ENCODE results near the gene B3GLCT. TPM values are rescaled to one million over a fixed set of nuclear protein-coding genes. Genes with fewer than 3 reads are reported as not detected.

Gene B3GLCT
- polyA plus RNA-seq, 1 donor from 2014 or later, result 8.2 TPM

GRCh38 chr13:31346891-31347290 lies 147.1 kb downstream of the B3GLCT start:
- H2AFZ ChIP-seq (ENCODE audit: low read depth, low read length), result no peak overlapping the region
- H3K9me2 ChIP-seq (ENCODE audit: insufficient read depth, low read length), result no peaks in the 10 kb centered on the region
- no peak overlapping the region for H3K27ac ChIP-seq (ENCODE audit: low read length)
- no peak overlapping the region for H3K4me2 ChIP-seq (ENCODE audit: low read length)
- H3K9ac ChIP-seq (ENCODE audit: low read length), result no peak overlapping the region
- H3K9me3 ChIP-seq (ENCODE audit: low read length), result no peaks in the 10 kb centered on the region
- no peaks in the 10 kb centered on the region for H3K36me3 ChIP-seq (ENCODE audit: insufficient read depth, low read length)
- no peaks in the 10 kb centered on the region for H3K79me2 ChIP-seq (replicated peaks; ENCODE audit: insufficient read depth, low read length)
- TF ChIP-seq EP300 (conservative IDR thresholded peaks at IDR 0.05; ENCODE audit: poor library complexity, severe bottlenecking) (no peak), POLR2AphosphoS5 (IDR thresholded peaks at IDR 0.05) (no peak), RAD21 (conservative IDR thresholded peaks at IDR 0.05) (no peak), EZH2 (IDR thresholded peaks at IDR 0.05; ENCODE audit: borderline replicate concordance, insufficient read depth, low read length, poor library complexity, severe bottlenecking) (no peak), TAF1 (IDR thresholded peaks at IDR 0.05; ENCODE audit: low read depth) (no peak), CTCF (IDR thresholded peaks at IDR 0.05; ENCODE audit: poor library complexity, severe bottlenecking) (no peak), MXI1 (conservative IDR thresholded peaks at IDR 0.05; ENCODE audit: poor library complexity, severe bottlenecking) (no peak), SMC3 (conservative IDR thresholded peaks at IDR 0.05; ENCODE audit: poor library complexity) (no peak), REST (IDR thresholded peaks at IDR 0.05; ENCODE audit: borderline replicate concordance) (no peak)
- H3K4me3 ChIP-seq (ENCODE audit: low read length), result no peak overlapping the region
- no peaks in the 10 kb centered on the region for H4K20me1 ChIP-seq (ENCODE audit: insufficient read depth)
- H3K27me3 ChIP-seq (ENCODE audit: insufficient read depth, low read depth, low read length), result no peaks in the 10 kb centered on the region
- no peaks in the 10 kb centered on the region for H3F3A ChIP-seq (ENCODE audit: insufficient read depth, low read length, poor library complexity, severe bottlenecking)

- Histone ChIP-seq H2AFZ (ENCODE audit: low read depth, low read length) (no peak overlapping the region), H4K20me1 (ENCODE audit: insufficient read depth) (no peaks in the 10 kb centered on the region), H3K36me3 (ENCODE audit: insufficient read depth, low read length) (no peaks in the 10 kb centered on the region), H3K9me2 (ENCODE audit: insufficient read depth, low read length) (no peaks in the 10 kb centered on the region), H3K4me2 (ENCODE audit: low read length) (no peak overlapping the region), H3K4me3 (ENCODE audit: low read length) (no peak overlapping the region), H3F3A (ENCODE audit: insufficient read depth, low read length, poor library complexity, severe bottlenecking) (no peaks in the 10 kb centered on the region), H3K79me2 (replicated peaks; ENCODE audit: insufficient read depth, low read length) (no peaks in the 10 kb centered on the region), H3K9me3 (ENCODE audit: low read length) (no peaks in the 10 kb centered on the region), H3K27ac (ENCODE audit: low read length) (no peak overlapping the region), H3K9ac (ENCODE audit: low read length) (no peak overlapping the region), H3K27me3 (ENCODE audit: insufficient read depth, low read depth, low read length) (no peaks in the 10 kb centered on the region)
- TF ChIP-seq MXI1 (conservative IDR thresholded peaks at IDR 0.05; ENCODE audit: poor library complexity, severe bottlenecking), result no peak
- no peak for TF ChIP-seq RAD21 (conservative IDR thresholded peaks at IDR 0.05)
- TF ChIP-seq EP300 (conservative IDR thresholded peaks at IDR 0.05; ENCODE audit: poor library complexity, severe bottlenecking), result no peak
- no peak for TF ChIP-seq EZH2 (IDR thresholded peaks at IDR 0.05; ENCODE audit: borderline replicate concordance, insufficient read depth, low read length, poor library complexity, severe bottlenecking)
- TF ChIP-seq SMC3 (conservative IDR thresholded peaks at IDR 0.05; ENCODE audit: poor library complexity), result no peak
- no peak for TF ChIP-seq REST (IDR thresholded peaks at IDR 0.05; ENCODE audit: borderline replicate concordance)
- TF ChIP-seq TAF1 (IDR thresholded peaks at IDR 0.05; ENCODE audit: low read depth), result no peak
- TF ChIP-seq POLR2AphosphoS5 (IDR thresholded peaks at IDR 0.05), result no peak
- no peak for TF ChIP-seq CTCF (IDR thresholded peaks at IDR 0.05; ENCODE audit: poor library complexity, severe bottlenecking)
These were observed 149.4 kb downstream of the B3GLCT start for GRCh38 chr13:31349156-31349555.
